ENCODE measurements around the gene EFHB.

- TF ChIP-seq GATA3 (IDR thresholded peaks at IDR 0.05; ENCODE audit: low read depth, low read length) (no peak), GATA2 (IDR thresholded peaks at IDR 0.05; ENCODE audit: low read depth, low read length) (no peak)
These were observed 45.4 kb downstream of the EFHB start for GRCh38 chr3:19888428-19889152.
